Astrocyte (in vitro differentiated cells and primary cell): ENCODE measurements around the gene SLC8B1. TPM values are rescaled to one million over a fixed set of nuclear protein-coding genes. Genes with fewer than 3 reads are reported as not detected.

Experiments
- DNase-seq: peaks from one replicate; pipeline ENCODE4 v3.0.0-alpha.2; 2010; ENCODE audit warnings: low read depth
- FAIRE-seq: peaks from 2 replicates; lab custom pipeline; 2011; peaks lifted over from hg19 to GRCh38; lab: Jason Lieb, UNC
- H2AFZ ChIP-seq: 2 replicates; pipeline ENCODE4 v1.6.0; 2012; ENCODE audit warnings: low read depth, low read length, inconsistent platforms
- H3K27ac ChIP-seq: 2 replicates; pipeline ENCODE4 v1.5.1; 2011; ENCODE audit warnings: low read depth, low read length, inconsistent platforms
- H3K27me3 ChIP-seq: 2 replicates; pipeline ENCODE4 v1.6.0; 2011; ENCODE audit warnings: low read length, inconsistent platforms; ENCODE audit not compliant: insufficient read depth
- H3K36me3 ChIP-seq: 2 replicates; pipeline ENCODE4 v1.5.1; 2011; ENCODE audit warnings: low read length, inconsistent platforms; ENCODE audit not compliant: insufficient read depth
- H3K4me1 ChIP-seq: 2 replicates; pipeline ENCODE4 v1.5.1; 2011; ENCODE audit warnings: low read length, inconsistent platforms; ENCODE audit not compliant: insufficient read depth
- H3K4me2 ChIP-seq: 2 replicates; pipeline ENCODE4 v1.6.0; 2012; ENCODE audit warnings: low read length, inconsistent platforms
- H3K4me3 ChIP-seq: 2 replicates; pipeline ENCODE4 v1.5.1; 2011; ENCODE audit warnings: low read depth, mild to moderate bottlenecking, low read length, inconsistent platforms; ENCODE audit not compliant: insufficient read depth
- H3K79me2 ChIP-seq: 2 replicates; pipeline ENCODE4 v1.6.0; 2012; ENCODE audit warnings: mild to moderate bottlenecking, low read length, inconsistent platforms; ENCODE audit not compliant: insufficient read depth
- H3K9ac ChIP-seq: 2 replicates; pipeline ENCODE4 v1.6.0; 2012; ENCODE audit warnings: mild to moderate bottlenecking, low read length, inconsistent platforms
- H3K9me3 ChIP-seq: 2 replicates; pipeline ENCODE4 v1.5.1; 2012; ENCODE audit warnings: low read depth, mild to moderate bottlenecking, low read length, inconsistent platforms; ENCODE audit not compliant: insufficient read depth
- H4K20me1 ChIP-seq: 2 replicates; pipeline ENCODE4 v1.6.0; 2012; ENCODE audit warnings: low read length, inconsistent platforms; ENCODE audit not compliant: insufficient read depth
- H3K27ac Mint-ChIP-seq: one replicate; pipeline ENCODE4 v1.8.0; 2021; ENCODE audit warnings: mild to moderate bottlenecking, mixed read lengths; ENCODE audit not compliant: unreplicated experiment
- H3K27me3 Mint-ChIP-seq: one replicate; pipeline ENCODE4 v1.8.0; 2021; ENCODE audit warnings: low read depth, mixed read lengths; ENCODE audit not compliant: unreplicated experiment
- H3K36me3 Mint-ChIP-seq: one replicate; pipeline ENCODE4 v1.8.0; 2021; ENCODE audit warnings: low read depth, mixed read lengths; ENCODE audit not compliant: unreplicated experiment
- H3K4me1 Mint-ChIP-seq: one replicate; pipeline ENCODE4 v1.8.0; 2021; ENCODE audit warnings: low read depth, mixed read lengths; ENCODE audit not compliant: unreplicated experiment
- H3K4me3 Mint-ChIP-seq: one replicate; pipeline ENCODE4 v1.8.0; 2021; ENCODE audit warnings: mild to moderate bottlenecking, moderate library complexity, mixed read lengths; ENCODE audit not compliant: unreplicated experiment
- H3K9me3 Mint-ChIP-seq: one replicate; pipeline ENCODE4 v1.8.0; 2021; ENCODE audit warnings: mild to moderate bottlenecking, mixed read lengths; ENCODE audit not compliant: unreplicated experiment
- EZH2 ChIP-seq: IDR thresholded peaks from 2 replicates; pipeline ENCODE4 v1.6.1; 2012; ENCODE audit warnings: mild to moderate bottlenecking, low read length, inconsistent platforms; ENCODE audit not compliant: insufficient read depth
- total RNA-seq: library from RNA; stranded (reverse); gene quantifications from 2 replicates; pipeline ENCODE4 v1.2.1, GENCODE V29; 2021
- TF ChIP-seq, protein P1 (sequence below): IDR thresholded peaks from 2 replicates; pipeline ENCODE4 v1.5.1; 2011; ENCODE audit warnings: low read depth, mild to moderate bottlenecking, inconsistent platforms, low read length, moderate library complexity; ENCODE audit not compliant: insufficient read depth

Gene SLC8B1
- total RNA-seq, 1 donor from 2014 or later, result 8.6 TPM

DNA sequence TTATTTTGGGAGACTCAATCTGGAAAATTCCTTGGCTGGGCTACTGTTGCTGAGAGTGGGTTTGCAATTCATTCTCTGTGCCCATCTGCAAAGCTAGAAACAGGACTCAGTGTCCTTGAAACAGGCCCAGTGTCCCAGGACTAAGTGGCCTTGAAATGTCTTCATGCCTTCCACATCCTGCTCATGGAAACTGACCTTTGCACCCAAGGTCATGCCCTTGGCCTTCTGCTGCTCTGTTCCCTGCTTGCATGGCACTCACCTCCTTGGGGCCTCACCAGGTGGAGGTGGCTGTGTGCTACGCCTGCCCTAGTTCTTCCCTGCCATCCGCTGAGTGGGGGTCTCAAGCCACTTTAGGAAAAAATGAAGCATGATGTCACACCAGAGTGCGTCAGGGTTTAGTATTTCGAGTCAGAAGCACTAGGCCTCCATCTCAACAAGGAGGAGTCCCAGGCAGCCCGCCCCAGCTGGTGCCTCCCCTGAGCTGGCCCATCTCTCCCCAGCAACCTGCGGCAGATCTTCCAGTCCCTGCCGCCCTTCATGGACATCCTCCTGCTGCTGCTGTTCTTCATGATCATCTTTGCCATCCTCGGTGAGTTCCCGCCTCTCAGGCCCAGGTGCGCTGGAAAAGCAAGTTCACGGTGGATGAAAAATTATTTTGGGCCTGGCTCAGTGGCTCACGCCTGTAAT lies 65.5 kb downstream of the SLC8B1 start:
- H3K27me3 ChIP-seq, result no peaks in the 10 kb centered on the region
- H3K9ac ChIP-seq, result no peak overlapping the region
- no peak overlapping the region for H3K4me3 Mint-ChIP-seq
- no peak overlapping the region for H3K4me3 ChIP-seq
- no peaks in the 10 kb centered on the region for H4K20me1 ChIP-seq
- peaks cover 16% of the 10 kb centered on the region for H3K4me1 Mint-ChIP-seq
- no peak for FAIRE-seq
- H3K9me3 Mint-ChIP-seq, result peaks cover 3% of the 10 kb centered on the region
- peaks cover 22% of the 10 kb centered on the region for H3K36me3 Mint-ChIP-seq
- DNase-seq, result no peak
- no peaks in the 10 kb centered on the region for H3K79me2 ChIP-seq
- no peak overlapping the region for H2AFZ ChIP-seq
- H3K27me3 Mint-ChIP-seq, result no peaks in the 10 kb centered on the region
- H3K4me1 ChIP-seq, result peaks cover 15% of the 10 kb centered on the region
- H3K9me3 ChIP-seq, result no peaks in the 10 kb centered on the region
- no peaks in the 10 kb centered on the region for H3K36me3 ChIP-seq
- H3K4me2 ChIP-seq, result no peak overlapping the region
- no peak for TF ChIP-seq EZH2
- TF ChIP-seq, protein P1, sequence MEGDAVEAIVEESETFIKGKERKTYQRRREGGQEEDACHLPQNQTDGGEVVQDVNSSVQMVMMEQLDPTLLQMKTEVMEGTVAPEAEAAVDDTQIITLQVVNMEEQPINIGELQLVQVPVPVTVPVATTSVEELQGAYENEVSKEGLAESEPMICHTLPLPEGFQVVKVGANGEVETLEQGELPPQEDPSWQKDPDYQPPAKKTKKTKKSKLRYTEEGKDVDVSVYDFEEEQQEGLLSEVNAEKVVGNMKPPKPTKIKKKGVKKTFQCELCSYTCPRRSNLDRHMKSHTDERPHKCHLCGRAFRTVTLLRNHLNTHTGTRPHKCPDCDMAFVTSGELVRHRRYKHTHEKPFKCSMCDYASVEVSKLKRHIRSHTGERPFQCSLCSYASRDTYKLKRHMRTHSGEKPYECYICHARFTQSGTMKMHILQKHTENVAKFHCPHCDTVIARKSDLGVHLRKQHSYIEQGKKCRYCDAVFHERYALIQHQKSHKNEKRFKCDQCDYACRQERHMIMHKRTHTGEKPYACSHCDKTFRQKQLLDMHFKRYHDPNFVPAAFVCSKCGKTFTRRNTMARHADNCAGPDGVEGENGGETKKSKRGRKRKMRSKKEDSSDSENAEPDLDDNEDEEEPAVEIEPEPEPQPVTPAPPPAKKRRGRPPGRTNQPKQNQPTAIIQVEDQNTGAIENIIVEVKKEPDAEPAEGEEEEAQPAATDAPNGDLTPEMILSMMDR, result no peak
- no peak overlapping the region for H3K27ac ChIP-seq
- H3K27ac Mint-ChIP-seq, result no peak overlapping the region

DNA sequence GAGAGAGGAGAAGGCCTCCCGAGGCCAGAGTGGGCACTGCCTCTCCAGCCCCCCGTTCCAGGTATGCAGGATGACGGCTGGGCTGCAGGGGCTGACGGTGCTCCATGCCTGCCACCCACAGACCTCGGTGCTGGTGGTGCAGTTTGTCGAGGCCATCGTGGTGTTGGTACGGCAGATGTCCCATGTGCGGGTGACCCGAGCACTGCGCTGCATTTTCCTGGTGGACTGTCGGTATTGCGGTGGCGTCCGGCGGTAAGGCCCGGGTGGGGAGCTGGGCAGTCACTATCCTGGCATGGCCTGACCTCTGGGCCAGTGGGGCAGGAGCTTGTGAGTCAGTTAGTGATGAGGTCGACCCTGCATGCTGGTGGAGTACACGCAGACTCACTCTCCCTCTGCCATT lies 66.3 kb downstream of the SLC8B1 start:
- TF ChIP-seq, protein P1, result no peak
- no peak for TF ChIP-seq EZH2
- no peaks in the 10 kb centered on the region for H3K27me3 Mint-ChIP-seq
- Histone ChIP-seq H3K4me2 (no peak overlapping the region), H3K9ac (no peak overlapping the region), H2AFZ (no peak overlapping the region), H3K27me3 (no peaks in the 10 kb centered on the region), H3K79me2 (no peaks in the 10 kb centered on the region), H3K4me3 (no peak overlapping the region), H3K9me3 (no peaks in the 10 kb centered on the region), H4K20me1 (no peaks in the 10 kb centered on the region), H3K36me3 (no peaks in the 10 kb centered on the region), H3K27ac (no peak overlapping the region), H3K4me1 (peaks cover 15% of the 10 kb centered on the region)
- no peak overlapping the region for H3K27ac Mint-ChIP-seq
- H3K4me3 Mint-ChIP-seq, result no peak overlapping the region
- no peak for FAIRE-seq
- H3K4me1 Mint-ChIP-seq, result peaks cover 16% of the 10 kb centered on the region
- peaks cover 3% of the 10 kb centered on the region for H3K9me3 Mint-ChIP-seq
- peaks cover 23% of the 10 kb centered on the region for H3K36me3 Mint-ChIP-seq
- no peak for DNase-seq

DNA sequence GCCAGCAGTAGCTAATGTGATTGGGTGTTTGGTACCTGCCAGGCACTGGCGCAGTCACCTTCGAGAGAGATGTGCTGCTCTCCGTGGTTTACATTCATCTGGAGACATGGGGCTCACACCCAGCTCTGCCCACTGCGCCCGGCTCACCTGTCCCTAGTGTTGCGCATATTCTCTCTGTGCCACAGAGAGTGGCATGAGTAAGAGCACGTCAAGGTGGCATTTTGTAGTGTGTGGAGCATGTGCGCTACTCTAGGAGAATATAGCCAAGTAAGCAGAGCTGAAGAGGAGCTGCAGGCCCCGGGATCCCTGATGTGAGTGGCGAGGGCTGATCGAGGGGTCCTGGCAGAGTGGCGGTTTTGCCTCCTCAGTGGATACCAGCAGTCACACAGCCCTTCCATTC lies 66.8 kb downstream of the SLC8B1 start:
- FAIRE-seq (no peak), DNase-seq (no peak)
- Histone ChIP-seq H3K79me2 (no peaks in the 10 kb centered on the region), H4K20me1 (no peaks in the 10 kb centered on the region), H3K36me3 (no peaks in the 10 kb centered on the region), H3K4me2 (no peak overlapping the region), H2AFZ (no peak overlapping the region), H3K4me3 (no peak overlapping the region), H3K4me1 (peaks cover 15% of the 10 kb centered on the region), H3K27ac (no peak overlapping the region), H3K9me3 (no peaks in the 10 kb centered on the region), H3K27me3 (no peaks in the 10 kb centered on the region), H3K9ac (no peak overlapping the region)
- Mint-ChIP-seq H3K9me3 (peaks cover 3% of the 10 kb centered on the region), H3K36me3 (peaks cover 22% of the 10 kb centered on the region), H3K27me3 (no peaks in the 10 kb centered on the region), H3K27ac (no peak overlapping the region), H3K4me3 (no peak overlapping the region), H3K4me1 (peaks cover 16% of the 10 kb centered on the region)
- no peak for TF ChIP-seq EZH2
- TF ChIP-seq, protein P1, result no peak
